Measurements from ENCODE around the gene CCL24. TPM values are rescaled to one million over a fixed set of nuclear protein-coding genes. Genes with fewer than 3 reads are reported as not detected.
"Not testable (repeated sequence)": the region's sequence is repeated elsewhere in the genome, so short reads cannot be mapped to it uniquely, and the experiment has no call there.

The CCL24 gene
- total RNA-seq, 1 experiment from 2014 or later = not detected

- Histone ChIP-seq H3K4me1 (ENCODE audit: low read length) (no peaks in the 10 kb centered on the region), H3K9me2 (replicated peaks; ENCODE audit: insufficient read depth, low read length) (no peaks in the 10 kb centered on the region), H2AFZ (ENCODE audit: low read length) (no peak overlapping the region), H3K27ac (ENCODE audit: low read length) (no peak overlapping the region), H3K9me3 (ENCODE audit: low read length) (peaks cover 8% of the 10 kb centered on the region), H3K27me3 (ENCODE audit: low read length) (no peaks in the 10 kb centered on the region), H4K20me1 (ENCODE audit: insufficient read depth, low read depth, low read length) (no peaks in the 10 kb centered on the region), H3K9ac (ENCODE audit: low read length) (no peak overlapping the region), H3K4me2 (ENCODE audit: low read depth, low read length, poor library complexity, severe bottlenecking) (no peak overlapping the region), H3K36me3 (ENCODE audit: insufficient read depth, low read length) (no peaks in the 10 kb centered on the region), H3K79me2 (ENCODE audit: low read length) (no peaks in the 10 kb centered on the region), H3K4me3 (ENCODE audit: low read length) (no peak overlapping the region)
- DNase-seq = no peak
These were observed 8.9 kb downstream of the CCL24 start for GRCh38 chr7:75804705-75805104.

- Histone ChIP-seq H3K27ac (ENCODE audit: low read length) (no peak overlapping the region), H3K9me3 (ENCODE audit: low read length) (peaks cover 8% of the 10 kb centered on the region), H4K20me1 (ENCODE audit: insufficient read depth, low read depth, low read length) (no peaks in the 10 kb centered on the region), H3K9ac (ENCODE audit: low read length) (no peak overlapping the region), H3K9me2 (replicated peaks; ENCODE audit: insufficient read depth, low read length) (no peaks in the 10 kb centered on the region), H2AFZ (ENCODE audit: low read length) (no peak overlapping the region), H3K79me2 (ENCODE audit: low read length) (no peaks in the 10 kb centered on the region), H3K36me3 (ENCODE audit: insufficient read depth, low read length) (no peaks in the 10 kb centered on the region), H3K27me3 (ENCODE audit: low read length) (no peaks in the 10 kb centered on the region), H3K4me2 (ENCODE audit: low read depth, low read length, poor library complexity, severe bottlenecking) (no peak overlapping the region), H3K4me1 (ENCODE audit: low read length) (no peaks in the 10 kb centered on the region), H3K4me3 (ENCODE audit: low read length) (no peak overlapping the region)
- no peak for DNase-seq
These were observed 9.6 kb downstream of the CCL24 start for GRCh38 chr7:75804004-75804403.

DNA sequence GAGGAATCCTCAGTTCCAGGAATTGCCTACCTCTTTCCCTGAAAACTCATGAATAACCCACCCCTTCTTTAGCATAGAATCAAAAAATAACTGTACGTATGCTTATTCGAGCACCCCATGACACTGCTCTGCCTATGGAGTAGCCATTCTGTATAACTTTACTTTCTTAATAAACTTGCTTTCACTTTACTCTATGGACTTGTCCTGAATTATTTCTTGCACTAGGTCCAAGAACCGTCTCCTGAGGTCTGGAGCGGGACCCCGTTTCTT is 11.1 kb downstream of the CCL24 start:
- Histone ChIP-seq H3K9ac (ENCODE audit: low read length) (no peak overlapping the region), H3K4me3 (ENCODE audit: low read length) (no peak overlapping the region), H3K79me2 (ENCODE audit: low read length) (no peaks in the 10 kb centered on the region), H3K27me3 (ENCODE audit: low read length) (no peaks in the 10 kb centered on the region), H3K27ac (ENCODE audit: low read length) (no peak overlapping the region), H3K9me2 (replicated peaks; ENCODE audit: insufficient read depth, low read length) (no peaks in the 10 kb centered on the region), H3K4me1 (ENCODE audit: low read length) (no peaks in the 10 kb centered on the region), H3K9me3 (ENCODE audit: low read length) (peaks cover 8% of the 10 kb centered on the region), H3K36me3 (ENCODE audit: insufficient read depth, low read length) (no peaks in the 10 kb centered on the region), H3K4me2 (ENCODE audit: low read depth, low read length, poor library complexity, severe bottlenecking) (no peak overlapping the region), H2AFZ (ENCODE audit: low read length) (no peak overlapping the region), H4K20me1 (ENCODE audit: insufficient read depth, low read depth, low read length) (no peaks in the 10 kb centered on the region)
- no peak for DNase-seq

DNA sequence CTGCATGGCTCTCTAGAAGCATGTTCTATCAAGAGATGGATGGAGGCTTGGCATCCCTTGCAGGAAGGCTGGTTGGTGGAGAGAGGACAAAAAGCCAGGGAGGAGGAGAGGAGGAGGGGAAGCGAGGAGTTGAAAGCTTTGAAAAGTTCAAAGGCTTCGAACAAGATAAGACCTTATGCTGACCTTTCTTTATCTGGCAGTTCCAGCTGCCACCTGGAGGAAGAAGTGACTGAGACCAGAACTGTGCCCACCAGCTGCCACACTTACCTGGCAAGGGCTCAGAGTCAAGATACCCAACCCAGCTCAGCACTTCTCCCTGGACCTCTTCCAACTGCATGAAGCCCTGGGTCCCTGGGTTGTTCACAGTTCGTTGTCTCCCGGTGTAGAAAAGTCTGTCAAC is 14.8 kb downstream of the CCL24 start:
- H3K36me3 ChIP-seq (ENCODE audit: insufficient read depth, low read length) = no peaks in the 10 kb centered on the region
- no peaks in the 10 kb centered on the region for H3K9me2 ChIP-seq (replicated peaks; ENCODE audit: insufficient read depth, low read length)
- no peak for DNase-seq
- H2AFZ ChIP-seq (ENCODE audit: low read length) = no peak overlapping the region
- no peak overlapping the region for H3K9ac ChIP-seq (ENCODE audit: low read length)
- no peak overlapping the region for H3K4me2 ChIP-seq (ENCODE audit: low read depth, low read length, poor library complexity, severe bottlenecking)
- no peaks in the 10 kb centered on the region for H4K20me1 ChIP-seq (ENCODE audit: insufficient read depth, low read depth, low read length)
- H3K27me3 ChIP-seq (ENCODE audit: low read length) = no peaks in the 10 kb centered on the region
- H3K9me3 ChIP-seq (ENCODE audit: low read length) = no peaks in the 10 kb centered on the region
- no peaks in the 10 kb centered on the region for H3K4me1 ChIP-seq (ENCODE audit: low read length)
- no peak overlapping the region for H3K4me3 ChIP-seq (ENCODE audit: low read length)
- H3K79me2 ChIP-seq (ENCODE audit: low read length) = no peaks in the 10 kb centered on the region
- no peak overlapping the region for H3K27ac ChIP-seq (ENCODE audit: low read length)

- H3K79me2 ChIP-seq (ENCODE audit: low read length) = no peaks in the 10 kb centered on the region
- H3K36me3 ChIP-seq (ENCODE audit: insufficient read depth, low read length) = no peaks in the 10 kb centered on the region
- no peaks in the 10 kb centered on the region for H3K9me3 ChIP-seq (ENCODE audit: low read length)
- H3K4me3 ChIP-seq (ENCODE audit: low read length) = no peak overlapping the region
- no peaks in the 10 kb centered on the region for H4K20me1 ChIP-seq (ENCODE audit: insufficient read depth, low read depth, low read length)
- no peak overlapping the region for H3K27ac ChIP-seq (ENCODE audit: low read length)
- no peak overlapping the region for H3K4me2 ChIP-seq (ENCODE audit: low read depth, low read length, poor library complexity, severe bottlenecking)
- H3K4me1 ChIP-seq (ENCODE audit: low read length) = no peaks in the 10 kb centered on the region
- no peaks in the 10 kb centered on the region for H3K27me3 ChIP-seq (ENCODE audit: low read length)
- H3K9me2 ChIP-seq (replicated peaks; ENCODE audit: insufficient read depth, low read length) = no peaks in the 10 kb centered on the region
- no peak overlapping the region for H3K9ac ChIP-seq (ENCODE audit: low read length)
- no peak for DNase-seq
- H2AFZ ChIP-seq (ENCODE audit: low read length) = no peak overlapping the region
These were observed 17.2 kb downstream of the CCL24 start for GRCh38 chr7:75796420-75796819.

- no peak overlapping the region for H2AFZ ChIP-seq (ENCODE audit: low read length)
- no peak for DNase-seq
- H3K9me2 ChIP-seq (replicated peaks; ENCODE audit: insufficient read depth, low read length) = no peaks in the 10 kb centered on the region
- H3K4me1 ChIP-seq (ENCODE audit: low read length) = no peaks in the 10 kb centered on the region
- no peak overlapping the region for H3K4me2 ChIP-seq (ENCODE audit: low read depth, low read length, poor library complexity, severe bottlenecking)
- H4K20me1 ChIP-seq (ENCODE audit: insufficient read depth, low read depth, low read length) = no peaks in the 10 kb centered on the region
- H3K79me2 ChIP-seq (ENCODE audit: low read length) = no peaks in the 10 kb centered on the region
- H3K36me3 ChIP-seq (ENCODE audit: insufficient read depth, low read length) = no peaks in the 10 kb centered on the region
- no peak overlapping the region for H3K9ac ChIP-seq (ENCODE audit: low read length)
- H3K27ac ChIP-seq (ENCODE audit: low read length) = no peak overlapping the region
- H3K9me3 ChIP-seq (ENCODE audit: low read length) = no peaks in the 10 kb centered on the region
- no peak overlapping the region for H3K4me3 ChIP-seq (ENCODE audit: low read length)
- no peaks in the 10 kb centered on the region for H3K27me3 ChIP-seq (ENCODE audit: low read length)
These were observed 17.7 kb downstream of the CCL24 start for GRCh38 chr7:75795831-75796285.

GRCh38 chr7:75793676-75794075 is 19.9 kb downstream of the CCL24 start:
- H3K4me1 ChIP-seq (ENCODE audit: low read length) = no peaks in the 10 kb centered on the region
- H3K4me3 ChIP-seq (ENCODE audit: low read length) = no peak overlapping the region
- DNase-seq = no peak
- H4K20me1 ChIP-seq (ENCODE audit: insufficient read depth, low read depth, low read length) = no peaks in the 10 kb centered on the region
- H3K27me3 ChIP-seq (ENCODE audit: low read length) = no peaks in the 10 kb centered on the region
- H3K79me2 ChIP-seq (ENCODE audit: low read length) = no peaks in the 10 kb centered on the region
- H3K36me3 ChIP-seq (ENCODE audit: insufficient read depth, low read length) = no peaks in the 10 kb centered on the region
- no peaks in the 10 kb centered on the region for H3K9me2 ChIP-seq (replicated peaks; ENCODE audit: insufficient read depth, low read length)
- no peak overlapping the region for H2AFZ ChIP-seq (ENCODE audit: low read length)
- no peak overlapping the region for H3K27ac ChIP-seq (ENCODE audit: low read length)
- no peak overlapping the region for H3K9ac ChIP-seq (ENCODE audit: low read length)
- no peaks in the 10 kb centered on the region for H3K9me3 ChIP-seq (ENCODE audit: low read length)
- H3K4me2 ChIP-seq (ENCODE audit: low read depth, low read length, poor library complexity, severe bottlenecking) = no peak overlapping the region

DNA sequence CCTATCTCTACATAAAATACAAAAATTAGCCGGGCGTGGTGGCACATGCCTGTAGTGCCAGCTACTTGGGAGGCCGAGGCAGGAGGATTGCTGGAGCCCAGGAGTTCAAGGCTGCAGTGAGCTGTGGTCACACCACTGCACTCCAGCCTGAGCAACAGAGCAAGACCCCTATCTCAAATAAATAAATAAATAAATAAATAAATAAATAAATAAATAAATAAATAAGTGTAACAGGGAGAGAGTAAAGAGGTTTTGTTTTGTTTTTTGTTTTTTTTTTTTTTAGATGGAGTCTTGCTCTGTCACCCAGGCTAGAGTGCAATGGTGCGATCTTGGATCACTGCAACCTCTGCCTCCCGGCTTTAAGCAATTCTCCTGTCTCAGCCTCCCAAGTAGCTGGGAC is 21.0 kb downstream of the CCL24 start:
- not testable (repeated sequence) for H3K79me2 ChIP-seq (ENCODE audit: low read length); H4K20me1 ChIP-seq (ENCODE audit: insufficient read depth, low read depth, low read length); H3K36me3 ChIP-seq (ENCODE audit: insufficient read depth, low read length); H3K27me3 ChIP-seq (ENCODE audit: low read length); H3K9me3 ChIP-seq (ENCODE audit: low read length); DNase-seq; H3K4me1 ChIP-seq (ENCODE audit: low read length); H3K4me2 ChIP-seq (ENCODE audit: low read depth, low read length, poor library complexity, severe bottlenecking); H3K27ac ChIP-seq (ENCODE audit: low read length); H2AFZ ChIP-seq (ENCODE audit: low read length); H3K9me2 ChIP-seq (replicated peaks; ENCODE audit: insufficient read depth, low read length); H3K4me3 ChIP-seq (ENCODE audit: low read length); H3K9ac ChIP-seq (ENCODE audit: low read length)

GRCh38 chr7:75789361-75789924 is 24.2 kb downstream of the CCL24 start:
- no peaks in the 10 kb centered on the region for H3K79me2 ChIP-seq (ENCODE audit: low read length)
- no peaks in the 10 kb centered on the region for H4K20me1 ChIP-seq (ENCODE audit: insufficient read depth, low read depth, low read length)
- DNase-seq = no peak
- H3K9me2 ChIP-seq (replicated peaks; ENCODE audit: insufficient read depth, low read length) = no peaks in the 10 kb centered on the region
- H3K27ac ChIP-seq (ENCODE audit: low read length) = no peak overlapping the region
- no peaks in the 10 kb centered on the region for H3K4me1 ChIP-seq (ENCODE audit: low read length)
- no peaks in the 10 kb centered on the region for H3K27me3 ChIP-seq (ENCODE audit: low read length)
- H3K4me3 ChIP-seq (ENCODE audit: low read length) = no peak overlapping the region
- H3K4me2 ChIP-seq (ENCODE audit: low read depth, low read length, poor library complexity, severe bottlenecking) = no peak overlapping the region
- no peaks in the 10 kb centered on the region for H3K36me3 ChIP-seq (ENCODE audit: insufficient read depth, low read length)
- no peak overlapping the region for H3K9ac ChIP-seq (ENCODE audit: low read length)
- H3K9me3 ChIP-seq (ENCODE audit: low read length) = no peaks in the 10 kb centered on the region
- no peak overlapping the region for H2AFZ ChIP-seq (ENCODE audit: low read length)
